ENCODE results near the gene PPP1R12A.

The PPP1R12A gene

DNA sequence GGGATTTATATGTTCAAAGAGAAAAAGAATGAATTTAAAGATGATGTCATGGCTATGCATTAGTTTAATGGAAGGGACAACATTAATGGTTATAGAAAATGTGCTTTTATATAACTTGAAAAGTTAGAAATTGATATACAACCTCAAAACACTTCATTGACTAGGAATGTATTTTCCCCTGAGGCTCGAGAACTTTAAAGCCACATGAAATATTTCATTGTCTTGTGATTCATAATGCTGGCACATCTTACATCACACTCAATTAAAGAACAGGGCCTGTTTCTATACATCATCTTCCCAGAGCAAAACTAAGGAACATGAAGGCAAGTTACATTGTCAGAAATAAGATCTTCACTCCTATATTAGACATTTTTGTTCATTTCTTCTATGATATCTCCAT lies 208.9 kb downstream of the PPP1R12A start:
- TF ChIP-seq, protein P1, sequence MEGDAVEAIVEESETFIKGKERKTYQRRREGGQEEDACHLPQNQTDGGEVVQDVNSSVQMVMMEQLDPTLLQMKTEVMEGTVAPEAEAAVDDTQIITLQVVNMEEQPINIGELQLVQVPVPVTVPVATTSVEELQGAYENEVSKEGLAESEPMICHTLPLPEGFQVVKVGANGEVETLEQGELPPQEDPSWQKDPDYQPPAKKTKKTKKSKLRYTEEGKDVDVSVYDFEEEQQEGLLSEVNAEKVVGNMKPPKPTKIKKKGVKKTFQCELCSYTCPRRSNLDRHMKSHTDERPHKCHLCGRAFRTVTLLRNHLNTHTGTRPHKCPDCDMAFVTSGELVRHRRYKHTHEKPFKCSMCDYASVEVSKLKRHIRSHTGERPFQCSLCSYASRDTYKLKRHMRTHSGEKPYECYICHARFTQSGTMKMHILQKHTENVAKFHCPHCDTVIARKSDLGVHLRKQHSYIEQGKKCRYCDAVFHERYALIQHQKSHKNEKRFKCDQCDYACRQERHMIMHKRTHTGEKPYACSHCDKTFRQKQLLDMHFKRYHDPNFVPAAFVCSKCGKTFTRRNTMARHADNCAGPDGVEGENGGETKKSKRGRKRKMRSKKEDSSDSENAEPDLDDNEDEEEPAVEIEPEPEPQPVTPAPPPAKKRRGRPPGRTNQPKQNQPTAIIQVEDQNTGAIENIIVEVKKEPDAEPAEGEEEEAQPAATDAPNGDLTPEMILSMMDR (conservative IDR thresholded peaks at IDR 0.05; ENCODE audit: low read depth, low read length): no peak
- no peak for DNase-seq (ENCODE audit: low read depth)

More for the DNA sequence above, 208.9 kb downstream of the PPP1R12A start:
- no peak overlapping the region for H3K4me3 ChIP-seq (ENCODE audit: low read length)
